Measurements from ENCODE around the gene ESD.

Gene ESD

DNA sequence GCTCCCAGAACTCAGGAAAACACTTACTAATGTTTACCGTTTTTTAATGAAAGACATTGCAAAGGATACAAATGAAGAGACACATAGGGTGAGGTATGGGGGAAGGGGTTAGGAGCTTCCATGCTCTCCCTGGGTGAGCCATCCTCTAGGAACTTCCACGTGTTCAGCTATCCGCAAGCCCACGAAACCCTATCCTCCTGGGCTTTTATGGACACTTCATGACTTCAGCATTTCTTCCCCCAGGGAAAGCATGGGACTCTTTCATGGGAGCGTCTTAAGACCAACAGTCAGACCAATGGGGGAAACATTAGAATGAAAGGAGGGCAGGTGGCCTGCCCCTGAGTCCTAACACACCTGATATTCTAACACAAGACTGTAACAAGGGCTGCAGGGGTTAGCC, 6.6 kb upstream of the ESD start:
- ATAC-seq (ENCODE audit: insufficient read depth, low read depth) = no peak
- H2AFZ ChIP-seq (ENCODE audit: low read depth, low read length) = no peak overlapping the region

DNA sequence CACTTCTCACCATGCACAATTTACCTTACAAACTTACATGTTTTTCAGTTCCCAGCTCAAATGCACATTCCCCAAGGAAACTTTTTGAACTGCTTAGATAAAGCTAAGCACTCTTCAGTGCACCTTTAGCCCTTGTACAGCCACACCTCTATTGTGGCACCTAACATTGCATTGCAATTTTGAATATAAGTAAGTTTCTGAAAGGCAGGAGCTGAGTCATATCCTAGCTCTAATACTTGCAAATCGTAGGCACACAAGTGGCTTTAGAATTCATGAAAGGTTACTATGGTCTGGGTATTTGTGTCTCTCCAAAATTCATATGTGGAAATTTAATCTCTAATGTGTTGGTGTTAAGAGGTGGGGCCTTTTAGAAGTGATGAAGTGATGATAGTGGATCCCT, 4.9 kb upstream of the ESD start:
- peaks cover 4% of the 10 kb centered on the region for H3K79me2 ChIP-seq (ENCODE audit: insufficient read depth, low read length)
- H3K9ac ChIP-seq (ENCODE audit: low read depth, low read length) = no peak overlapping the region
- H3K4me2 ChIP-seq (ENCODE audit: insufficient read depth, low read length) = no peak overlapping the region
- H3K27me3 ChIP-seq (ENCODE audit: insufficient read depth, low read length, poor library complexity) = peaks cover 2% of the 10 kb centered on the region
- TF ChIP-seq, protein P1, sequence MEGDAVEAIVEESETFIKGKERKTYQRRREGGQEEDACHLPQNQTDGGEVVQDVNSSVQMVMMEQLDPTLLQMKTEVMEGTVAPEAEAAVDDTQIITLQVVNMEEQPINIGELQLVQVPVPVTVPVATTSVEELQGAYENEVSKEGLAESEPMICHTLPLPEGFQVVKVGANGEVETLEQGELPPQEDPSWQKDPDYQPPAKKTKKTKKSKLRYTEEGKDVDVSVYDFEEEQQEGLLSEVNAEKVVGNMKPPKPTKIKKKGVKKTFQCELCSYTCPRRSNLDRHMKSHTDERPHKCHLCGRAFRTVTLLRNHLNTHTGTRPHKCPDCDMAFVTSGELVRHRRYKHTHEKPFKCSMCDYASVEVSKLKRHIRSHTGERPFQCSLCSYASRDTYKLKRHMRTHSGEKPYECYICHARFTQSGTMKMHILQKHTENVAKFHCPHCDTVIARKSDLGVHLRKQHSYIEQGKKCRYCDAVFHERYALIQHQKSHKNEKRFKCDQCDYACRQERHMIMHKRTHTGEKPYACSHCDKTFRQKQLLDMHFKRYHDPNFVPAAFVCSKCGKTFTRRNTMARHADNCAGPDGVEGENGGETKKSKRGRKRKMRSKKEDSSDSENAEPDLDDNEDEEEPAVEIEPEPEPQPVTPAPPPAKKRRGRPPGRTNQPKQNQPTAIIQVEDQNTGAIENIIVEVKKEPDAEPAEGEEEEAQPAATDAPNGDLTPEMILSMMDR (IDR thresholded peaks at IDR 0.05; ENCODE audit: borderline replicate concordance, extremely low read depth, low read length, poor library complexity, severe bottlenecking) = no peak
- no peak for TF ChIP-seq EZH2 (IDR thresholded peaks at IDR 0.05; ENCODE audit: borderline replicate concordance, low read depth, low read length, severe bottlenecking)
- DNase-seq (no peak), ATAC-seq (ENCODE audit: insufficient read depth, low read depth) (no peak)
- H3K4me3 ChIP-seq (ENCODE audit: low read depth in 1 of 2, low read length in 2 of 2) = no peak overlapping the region
- H3K36me3 ChIP-seq (ENCODE audit: insufficient read depth, low read length) = no peaks in the 10 kb centered on the region; the same call in 1 of the 2 replicates
- H4K20me1 ChIP-seq (ENCODE audit: insufficient read depth, low read length) = no peaks in the 10 kb centered on the region
- H3K4me1 ChIP-seq (ENCODE audit: insufficient read depth, low read length) = peaks cover 12% of the 10 kb centered on the region
- no peak overlapping the region for H2AFZ ChIP-seq (ENCODE audit: low read depth, low read length)
- H3K27ac ChIP-seq (ENCODE audit: low read length) = no peak overlapping the region
- no peaks in the 10 kb centered on the region for H3K9me3 ChIP-seq (ENCODE audit: insufficient read depth, low read length, severe bottlenecking)

More for the DNA sequence above, 6.6 kb upstream of the ESD start:
- TF ChIP-seq, protein P1 (IDR thresholded peaks at IDR 0.05; ENCODE audit: borderline replicate concordance, extremely low read depth, low read length, poor library complexity, severe bottlenecking) = no peak
- TF ChIP-seq EZH2 (IDR thresholded peaks at IDR 0.05; ENCODE audit: borderline replicate concordance, low read depth, low read length, severe bottlenecking) = no peak
- Histone ChIP-seq H3K27me3 (ENCODE audit: insufficient read depth, low read length, poor library complexity) (peaks cover 2% of the 10 kb centered on the region), H3K4me2 (ENCODE audit: insufficient read depth, low read length) (no peak overlapping the region), H3K36me3 (ENCODE audit: insufficient read depth, low read length) (no peaks in the 10 kb centered on the region), H3K4me1 (ENCODE audit: insufficient read depth, low read length) (no peaks in the 10 kb centered on the region), H3K27ac (ENCODE audit: low read length) (no peak overlapping the region), H3K4me3 (ENCODE audit: low read depth in 1 of 2, low read length in 2 of 2) (no peak overlapping the region), H3K9ac (ENCODE audit: low read depth, low read length) (no peak overlapping the region), H3K9me3 (ENCODE audit: insufficient read depth, low read length, severe bottlenecking) (no peaks in the 10 kb centered on the region), H3K79me2 (ENCODE audit: insufficient read depth, low read length) (no peaks in the 10 kb centered on the region), H4K20me1 (ENCODE audit: insufficient read depth, low read length) (no peaks in the 10 kb centered on the region)
- no peak for DNase-seq

DNA sequence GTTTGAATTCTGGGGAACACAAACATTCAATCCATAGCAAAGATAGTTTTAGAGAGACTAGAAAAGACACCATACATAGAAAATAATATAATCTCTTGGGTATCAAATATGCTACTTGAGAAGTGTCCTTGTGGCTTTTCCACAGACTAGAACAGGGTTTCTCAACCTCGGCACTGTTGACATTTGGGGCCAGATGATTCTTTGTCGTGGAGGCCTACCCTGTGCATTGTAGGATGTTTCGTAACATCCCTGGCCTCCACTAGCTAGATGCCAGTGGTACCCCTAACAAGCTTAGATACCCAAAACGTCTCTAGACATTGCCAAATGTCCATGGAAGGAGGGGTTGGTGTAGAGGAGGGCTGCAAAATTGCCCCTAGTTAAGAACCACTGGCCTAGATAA, 2.2 kb upstream of the ESD start:
- no peak overlapping the region for H3K4me3 ChIP-seq (ENCODE audit: low read depth in 1 of 2, low read length in 2 of 2)
- ATAC-seq (ENCODE audit: insufficient read depth, low read depth) = no peak
- no peaks in the 10 kb centered on the region for H4K20me1 ChIP-seq (ENCODE audit: insufficient read depth, low read length)
- H3K27me3 ChIP-seq (ENCODE audit: insufficient read depth, low read length, poor library complexity) = no peaks in the 10 kb centered on the region
- H3K9me3 ChIP-seq (ENCODE audit: insufficient read depth, low read length, severe bottlenecking) = no peaks in the 10 kb centered on the region
- H3K4me2 ChIP-seq (ENCODE audit: insufficient read depth, low read length) = no peak overlapping the region
- no peaks in the 10 kb centered on the region; the same call in 1 of the 2 replicates for H3K36me3 ChIP-seq (ENCODE audit: insufficient read depth, low read length)
- TF ChIP-seq, protein P1 (IDR thresholded peaks at IDR 0.05; ENCODE audit: borderline replicate concordance, extremely low read depth, low read length, poor library complexity, severe bottlenecking) = no peak
- no peak for TF ChIP-seq EZH2 (IDR thresholded peaks at IDR 0.05; ENCODE audit: borderline replicate concordance, low read depth, low read length, severe bottlenecking)
- no peak overlapping the region for H3K27ac ChIP-seq (ENCODE audit: low read length)
- H3K9ac ChIP-seq (ENCODE audit: low read depth, low read length) = no peak overlapping the region
- no peak overlapping the region for H2AFZ ChIP-seq (ENCODE audit: low read depth, low read length)
- H3K79me2 ChIP-seq (ENCODE audit: insufficient read depth, low read length) = peaks cover 31% of the 10 kb centered on the region
- H3K4me1 ChIP-seq (ENCODE audit: insufficient read depth, low read length) = peaks cover 37% of the 10 kb centered on the region
- DNase-seq = no peak
